GM18526 (cell line): ENCODE measurements around the gene SPAG9.

Source experiments
- POLR2A ChIP-seq: IDR thresholded peaks from 3 replicates; pipeline ENCODE4 v1.6.1; 2011; ENCODE audit not compliant: insufficient read length; ENCODE audit errors: extremely low read depth

SPAG9 gene

DNA sequence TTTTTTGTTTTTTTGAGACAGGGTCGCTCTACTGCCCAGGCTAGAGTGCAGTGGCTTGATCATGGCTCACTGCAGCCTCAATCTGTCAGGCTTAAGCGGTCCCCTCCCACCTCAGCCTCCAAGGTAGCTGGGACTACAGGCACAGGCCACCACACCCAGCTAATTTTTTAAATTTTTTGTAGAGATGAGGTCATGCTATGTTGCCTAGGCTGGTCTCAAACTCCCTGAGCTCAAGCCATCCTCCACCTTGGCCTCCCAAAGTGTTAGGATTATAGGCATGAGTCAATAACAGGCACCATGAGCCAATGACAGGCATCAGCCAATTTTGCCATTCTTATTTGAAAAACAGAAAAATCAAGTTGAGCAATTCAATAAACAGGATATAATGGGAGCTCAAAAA is 125.0 kb downstream of the SPAG9 start:
- no peak for TF ChIP-seq POLR2A

GRCh38 chr17:50993544-50993943 is 127.1 kb downstream of the SPAG9 start:
- no peak for TF ChIP-seq POLR2A

GRCh38 chr17:50989149-50989548 is 131.5 kb downstream of the SPAG9 start:
- TF ChIP-seq POLR2A: no peak

DNA sequence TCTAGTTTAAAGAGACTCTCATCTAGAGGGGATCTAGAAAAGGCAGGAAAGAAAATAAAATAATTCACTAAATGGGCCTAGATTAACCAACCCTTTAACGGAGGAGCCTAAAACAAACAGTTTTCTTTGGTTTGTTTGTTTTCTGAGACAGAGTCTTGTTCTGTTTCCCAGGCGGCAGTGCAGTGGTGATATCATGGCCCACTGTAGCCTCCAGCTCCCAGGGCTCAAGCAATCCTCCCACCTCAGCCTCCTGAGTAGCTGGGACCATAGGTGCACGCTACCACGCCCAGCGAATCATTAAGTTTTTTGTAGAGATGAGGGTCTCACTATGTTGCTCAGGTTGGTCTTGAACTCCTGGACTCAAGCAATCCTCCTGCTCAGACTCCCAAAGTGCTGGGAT is 132.2 kb downstream of the SPAG9 start:
- TF ChIP-seq POLR2A: no peak

DNA sequence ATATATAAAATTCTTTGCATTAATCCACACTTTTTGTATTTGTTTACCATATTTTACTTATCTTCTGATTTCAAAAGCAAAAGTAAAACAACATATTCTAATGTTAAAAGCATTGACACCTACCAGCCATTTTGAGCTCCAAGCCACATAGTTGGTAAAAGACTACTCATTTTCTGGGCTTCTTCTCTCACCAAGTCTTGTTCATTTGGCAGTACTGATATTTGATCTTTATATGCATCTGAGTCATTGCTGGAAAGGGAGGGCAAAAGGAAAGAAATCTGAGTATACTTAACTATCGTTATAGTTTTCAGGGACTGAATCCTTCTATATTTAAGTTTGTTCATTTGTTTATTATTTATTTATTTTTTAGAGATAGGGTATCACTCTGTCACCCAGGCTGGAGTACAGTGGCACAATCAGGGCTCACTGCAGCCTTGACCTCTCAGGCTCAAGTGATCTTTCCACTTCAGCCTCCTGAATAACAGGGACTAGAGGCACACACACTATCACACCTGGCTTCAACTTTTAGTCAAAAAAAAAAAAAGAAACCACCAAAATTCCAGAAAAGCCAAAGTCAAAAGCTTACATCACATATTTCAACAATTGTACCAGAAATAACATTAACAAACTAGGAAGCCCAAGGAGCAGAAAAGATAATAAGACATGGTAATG is 133.5 kb downstream of the SPAG9 start:
- TF ChIP-seq POLR2A: no peak

DNA sequence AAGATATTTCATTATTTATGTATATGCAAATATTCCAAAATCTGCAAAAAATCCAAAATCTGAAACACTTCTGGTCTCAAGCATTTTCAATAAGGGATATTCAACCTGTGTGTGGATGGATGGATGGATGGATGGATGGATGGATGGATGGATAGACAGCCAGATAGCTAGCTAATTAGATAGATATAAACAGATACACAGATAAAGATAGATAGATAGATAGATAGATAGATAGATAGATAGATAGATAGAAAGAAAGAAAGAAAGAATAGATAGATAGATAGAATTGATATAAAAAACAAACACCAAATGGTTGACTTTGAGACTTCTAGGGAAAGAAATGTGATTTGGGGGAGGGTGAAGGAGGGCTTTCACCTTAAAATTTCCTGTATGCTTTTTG is 139.4 kb downstream of the SPAG9 start:
- no peak for TF ChIP-seq POLR2A

DNA sequence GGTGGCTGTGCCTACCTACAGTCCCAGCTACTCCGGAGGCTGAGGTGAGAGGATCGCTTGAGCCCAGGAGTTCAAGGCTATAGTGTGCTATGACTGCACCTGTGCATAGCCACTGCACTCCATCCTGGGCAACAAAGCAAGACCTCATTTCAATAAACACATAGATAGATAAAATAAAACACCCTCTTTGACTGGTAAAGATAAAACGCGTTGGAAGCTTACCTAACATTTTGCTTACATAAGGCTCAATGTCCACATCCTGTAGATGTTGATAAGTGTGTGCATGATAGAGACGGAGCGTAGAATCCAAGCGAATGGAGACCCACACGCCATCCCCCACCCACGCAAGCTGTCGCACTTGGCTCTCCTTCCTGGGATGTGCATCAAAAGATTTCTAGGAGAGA is 141.1 kb downstream of the SPAG9 start:
- TF ChIP-seq POLR2A: no peak

DNA sequence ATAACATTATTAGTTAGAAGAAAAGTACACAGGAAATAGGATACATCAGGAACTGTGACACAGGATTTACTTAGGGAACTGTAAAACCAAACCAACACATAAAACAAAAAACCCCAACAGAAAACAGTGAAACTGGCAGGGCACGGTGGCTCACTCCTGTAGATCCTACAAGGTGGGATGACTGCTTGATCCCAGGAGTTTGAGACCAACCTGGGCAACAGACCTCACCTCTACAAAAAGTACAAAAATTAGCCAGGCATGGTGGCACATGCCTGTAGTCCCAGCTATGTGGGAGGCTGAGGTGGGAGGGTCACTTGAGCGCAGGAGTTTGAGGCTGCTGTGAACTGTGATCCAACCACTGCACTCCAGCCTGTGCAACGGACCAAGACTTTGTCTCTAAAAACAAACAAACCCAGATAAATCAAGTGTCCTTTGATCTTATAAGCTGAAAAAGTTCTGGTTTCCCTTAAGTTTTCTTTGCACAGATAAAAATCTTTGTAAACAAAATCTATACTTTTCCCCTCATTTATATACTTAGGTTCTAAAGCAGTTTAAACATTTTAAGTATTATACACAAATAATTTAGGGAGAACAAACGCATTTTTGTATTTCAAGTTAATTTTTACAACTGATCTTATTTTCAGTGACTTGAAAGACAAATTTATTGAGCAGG is 143.0 kb downstream of the SPAG9 start:
- TF ChIP-seq POLR2A: no peak

DNA sequence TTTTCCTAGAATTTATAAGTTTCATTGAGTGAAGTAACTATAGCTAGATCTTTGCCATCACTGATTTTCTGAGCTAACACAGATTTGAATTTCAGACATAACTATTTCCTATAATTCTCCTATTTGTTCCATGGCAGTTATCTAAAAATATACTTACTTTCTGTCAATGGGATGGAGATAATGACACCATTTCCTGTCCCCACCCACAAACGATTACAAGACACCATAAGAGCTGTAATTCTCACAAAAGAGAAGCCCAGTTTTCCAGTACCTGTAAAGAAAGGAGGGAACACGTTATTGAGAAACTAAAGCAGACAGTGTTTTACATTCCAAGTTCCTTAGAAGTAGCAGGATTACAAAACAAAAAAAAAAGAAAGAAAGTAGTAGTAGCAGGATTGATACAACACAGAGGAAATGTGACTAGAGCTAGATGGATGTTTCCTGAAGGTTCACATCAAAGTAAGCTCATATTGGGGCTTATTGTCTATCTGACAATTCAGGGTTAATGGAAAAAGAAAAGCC is 143.7 kb downstream of the SPAG9 start:
- no peak for TF ChIP-seq POLR2A

DNA sequence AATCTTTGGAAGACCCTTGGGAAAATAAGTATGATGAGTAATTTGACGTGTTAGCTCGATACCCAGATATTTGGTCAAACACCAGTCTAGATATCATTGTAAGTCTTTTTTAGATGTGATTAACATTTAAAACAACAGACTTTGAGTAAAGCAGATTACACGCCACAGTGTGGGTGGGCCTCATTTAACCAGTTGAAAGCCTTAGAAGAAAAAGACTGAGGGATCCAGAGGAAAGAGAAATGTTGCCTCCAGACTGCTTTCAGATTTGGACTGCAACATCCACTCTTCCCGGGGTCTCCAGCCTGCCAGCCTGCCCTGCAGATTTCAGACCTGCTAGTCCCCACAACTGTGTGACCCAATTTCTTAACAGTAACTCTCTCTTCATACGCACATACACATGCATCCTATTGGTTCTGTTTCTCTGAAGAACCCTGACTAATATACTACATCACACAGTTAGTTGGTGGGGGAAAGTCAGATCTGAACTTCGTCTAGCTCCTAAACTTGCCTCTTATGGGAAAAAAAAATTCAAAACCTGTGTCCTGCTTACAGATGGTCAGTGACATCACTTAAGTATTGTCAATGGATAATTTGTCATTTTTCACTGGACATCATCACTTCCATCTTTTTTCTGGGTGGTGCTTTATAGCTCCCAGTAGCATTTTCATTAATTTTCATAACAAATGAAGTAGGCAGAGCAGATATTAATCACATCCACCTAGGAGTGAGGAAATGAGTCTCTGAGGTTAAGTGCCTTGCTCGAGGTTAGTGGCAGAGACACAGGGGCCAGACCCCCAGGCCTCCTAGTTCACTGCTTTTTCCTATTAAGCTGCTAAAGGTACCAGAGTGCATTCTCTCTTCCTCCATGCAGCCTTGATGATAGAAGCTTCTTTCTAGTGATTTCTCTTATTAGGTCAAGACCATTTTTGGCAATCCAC is 146.8 kb downstream of the SPAG9 start:
- TF ChIP-seq POLR2A: no peak

- no peak for TF ChIP-seq POLR2A
These were observed 148.1 kb downstream of the SPAG9 start for GRCh38 chr17:50972577-50972976.

DNA sequence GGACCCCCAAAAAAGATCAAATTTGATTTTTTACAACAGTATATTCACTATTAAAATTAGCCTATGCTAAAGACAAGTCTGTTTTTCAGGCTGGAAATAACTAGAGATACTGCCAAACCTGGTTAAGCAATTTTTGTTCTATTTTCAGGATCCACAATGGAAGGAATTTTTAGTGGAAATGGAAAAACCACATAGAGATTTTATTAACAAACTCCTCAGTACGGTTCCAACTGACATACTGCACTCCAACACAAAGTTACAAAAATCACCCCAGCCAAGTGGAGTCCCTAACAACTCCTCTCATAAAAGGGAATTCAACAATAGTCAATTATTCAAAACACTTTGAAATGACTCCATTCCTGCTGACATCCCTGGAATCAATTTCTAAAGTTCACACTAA is 152.9 kb downstream of the SPAG9 start:
- TF ChIP-seq POLR2A: no peak

DNA sequence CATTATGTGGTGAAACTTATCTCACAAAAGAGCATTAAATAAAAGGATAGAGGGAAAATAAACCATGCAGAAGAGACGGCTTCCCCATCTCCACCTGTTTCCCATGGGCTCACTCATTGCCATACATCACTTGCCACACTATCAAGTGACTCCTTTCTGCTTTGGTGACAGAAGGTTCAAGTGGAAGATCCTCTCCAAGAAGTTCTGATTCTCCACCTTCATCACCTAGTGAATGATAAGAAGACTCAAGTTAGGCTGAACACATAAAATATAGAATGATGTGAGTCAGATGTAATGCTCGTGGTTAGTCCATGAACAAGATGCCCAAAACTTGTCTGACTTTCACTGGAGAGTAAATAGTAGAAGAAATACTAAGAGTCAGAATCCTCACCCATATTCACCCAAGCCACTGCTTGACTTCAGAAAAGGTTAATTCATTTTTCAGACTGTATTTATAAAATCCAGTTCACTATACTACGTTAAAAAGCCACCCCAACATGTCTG is 154.5 kb downstream of the SPAG9 start:
- no peak for TF ChIP-seq POLR2A

DNA sequence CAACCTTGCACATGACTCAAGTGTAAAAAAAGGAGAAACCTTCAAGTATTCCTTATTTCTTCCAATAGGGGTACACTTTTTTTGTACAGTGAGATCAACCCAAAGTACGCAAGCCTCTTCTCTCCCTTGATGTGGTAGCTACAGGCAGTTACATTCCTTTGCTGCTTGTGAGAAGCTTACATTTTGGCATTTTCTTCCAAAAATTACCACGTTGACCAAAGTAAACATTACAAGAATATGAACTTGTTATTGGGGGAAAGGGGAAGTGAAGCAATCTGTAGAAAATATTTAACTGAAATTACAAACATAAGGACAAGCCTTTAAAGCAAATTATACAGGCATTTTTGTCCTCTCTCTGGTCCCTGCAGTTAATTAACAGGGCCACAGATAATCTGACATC is 157.5 kb downstream of the SPAG9 start:
- TF ChIP-seq POLR2A: no peak
